H1 (cell line): ENCODE data around the gene MAFB. TPM values are rescaled to one million over a fixed set of nuclear protein-coding genes. Genes with fewer than 3 reads are reported as not detected.

ENCODE experiments used
- CTCF ChIA-PET: fragments of 300-600 bp; sonication (Branson Sonifier 250); formaldehyde crosslinking; loops from one replicate; lab custom pipeline; 2021; ENCODE audit not compliant: partially characterized antibody; lab: Charles Lee
- POLR2A ChIA-PET: fragments of 300-600 bp; sonication (Branson Sonifier 250); formaldehyde crosslinking; loops from one replicate; lab custom pipeline; 2021; ENCODE audit warnings: inconsistent platforms; ENCODE audit not compliant: partially characterized antibody; lab: Charles Lee
- DNase-seq, 2 experiments: peaks; one replicate each; pipeline versions ENCODE4 v3.0.0 to v3.0.0-alpha.2; 2010 to 2022; ENCODE audit warnings: low spot score in 2 of 2, low read depth in 1 of 2, mixed read lengths in 1 of 2
- FAIRE-seq: peaks from 2 replicates; lab custom pipeline; 2011; peaks lifted over from hg19 to GRCh38; lab: Jason Lieb, UNC
- H2AFZ ChIP-seq: 2 replicates; pipeline ENCODE4 v1.8.1; 2012; ENCODE audit warnings: low read length, inconsistent platforms
- H2AK5ac ChIP-seq: 2 replicates; pipeline ENCODE4 v1.6.1; 2013; ENCODE audit warnings: low read depth, low read length
- H2BK120ac ChIP-seq: replicated peaks from 2 replicates; pipeline ENCODE3; 2013; ENCODE audit warnings: low read depth, low read length, inconsistent platforms
- H2BK12ac ChIP-seq: 2 replicates; pipeline ENCODE4 v1.6.1; 2013; ENCODE audit warnings: low read depth, low read length
- H2BK15ac ChIP-seq: 2 replicates; pipeline ENCODE4 v1.6.1; 2013; ENCODE audit warnings: low read length
- H2BK20ac ChIP-seq: 2 replicates; pipeline ENCODE4 v1.6.1; 2013; ENCODE audit warnings: low read length
- H2BK5ac ChIP-seq: 2 replicates; pipeline ENCODE4 v1.6.1; 2013; ENCODE audit warnings: low read depth, low read length
- H3K14ac ChIP-seq: 2 replicates; pipeline ENCODE4 v1.6.1; 2013; ENCODE audit warnings: inconsistent platforms; ENCODE audit not compliant: insufficient read length
- H3K18ac ChIP-seq: 2 replicates; pipeline ENCODE4 v1.6.1; 2013; ENCODE audit warnings: low read length; ENCODE audit errors: extremely low read depth
- H3K23ac ChIP-seq: 2 replicates; pipeline ENCODE4 v1.6.1; 2013; ENCODE audit warnings: inconsistent platforms; ENCODE audit not compliant: insufficient read length
- H3K23me2 ChIP-seq: 2 replicates; pipeline ENCODE4 v1.6.1; 2013; ENCODE audit warnings: low read depth, low read length
- H3K27ac ChIP-seq: 2 replicates; pipeline ENCODE4 v1.6.1; 2011; ENCODE audit warnings: low read depth, low read length, inconsistent platforms
- H3K27me3 ChIP-seq, 4 experiments: replicated peaks in 1 of 4; 1 replicate in 1 of 4; 2 replicates in 3 of 4; pipeline versions ENCODE4 v1.6.1 to v1.8.1; 2011 to 2013; ENCODE audit warnings: low read length in 3 of 4, mild to moderate bottlenecking in 3 of 4, inconsistent platforms in 2 of 4, mixed read lengths in 2 of 4, moderate library complexity in 1 of 4; ENCODE audit not compliant: control insufficient read depth in 3 of 4, insufficient read depth in 3 of 4; ENCODE audit errors: extremely low read depth in 1 of 4
- H3K36me3 ChIP-seq, 4 experiments: 2 replicates each; pipeline versions ENCODE4 v1.6.1 to v1.8.1; 2011 to 2013; ENCODE audit warnings: mild to moderate bottlenecking in 4 of 4, low read length in 3 of 4, moderate library complexity in 2 of 4, control low read depth in 1 of 4, inconsistent platforms in 1 of 4; ENCODE audit not compliant: insufficient read depth in 4 of 4, control insufficient read depth in 2 of 4
- H3K4ac ChIP-seq: replicated peaks from 2 replicates; pipeline ENCODE3; 2013; ENCODE audit warnings: low read length, low read depth, mixed read lengths, inconsistent platforms; ENCODE audit not compliant: insufficient read length
- H3K4me1 ChIP-seq, 4 experiments: replicated peaks in 1 of 4; 1 replicate in 1 of 4; 2 replicates in 3 of 4; pipeline versions ENCODE4 v1.6.1 to v1.8.1; 2011 to 2013; ENCODE audit warnings: low read length in 3 of 4, inconsistent platforms in 2 of 4, mixed read lengths in 1 of 4; ENCODE audit not compliant: insufficient read depth in 4 of 4, control insufficient read depth in 3 of 4
- H3K4me2 ChIP-seq, 2 experiments: 2 replicates each; pipeline versions ENCODE4 v1.6.1 to v1.8.1; 2011 to 2013; ENCODE audit warnings: low read depth in 2 of 2, low read length in 2 of 2, control low read depth in 1 of 2, inconsistent platforms in 1 of 2, mild to moderate bottlenecking in 1 of 2; ENCODE audit not compliant: insufficient read depth in 1 of 2
- H3K4me3 ChIP-seq, 4 experiments: fragments of 200-600, 300-600 bp in 1 of 4; sonication (generic), shearing (Covaris generic), sonication (Bioruptor Twin) in 1 of 4; 2 replicates each; pipeline versions ENCODE4 v1.5.1 to v1.8.1; 2011 to 2016; ENCODE audit warnings: low read length in 4 of 4, low read depth in 3 of 4, control low read depth in 2 of 4, inconsistent platforms in 2 of 4, mild to moderate bottlenecking in 2 of 4, mixed read lengths in 1 of 4, moderate library complexity in 1 of 4; ENCODE audit not compliant: insufficient read depth in 2 of 4; ENCODE audit errors: extremely low read depth in 1 of 4
- H3K56ac ChIP-seq: replicated peaks from 2 replicates; pipeline ENCODE3; 2013; ENCODE audit warnings: low read depth, mild to moderate bottlenecking, mixed read lengths, low read length, inconsistent platforms; ENCODE audit not compliant: insufficient read length
- H3K79me1 ChIP-seq: 2 replicates; pipeline ENCODE4 v1.6.1; 2013; ENCODE audit warnings: low read depth, low read length, control low read depth
- H3K79me2 ChIP-seq, 2 experiments: 2 replicates each; pipeline versions ENCODE4 v1.6.1 to v1.8.1; 2012 to 2013; ENCODE audit warnings: low read length in 2 of 2, mild to moderate bottlenecking in 2 of 2, inconsistent platforms in 1 of 2; ENCODE audit not compliant: insufficient read depth in 2 of 2, control insufficient read depth in 1 of 2
- H3K9ac ChIP-seq, 4 experiments: replicated peaks in 1 of 4; 1 replicate in 1 of 4; 2 replicates in 3 of 4; pipeline versions ENCODE4 v1.6.1 to v1.8.1; 2011 to 2013; ENCODE audit warnings: low read depth in 3 of 4, low read length in 3 of 4, control low read depth in 2 of 4, mild to moderate bottlenecking in 2 of 4, moderate library complexity in 2 of 4, inconsistent platforms in 1 of 4; ENCODE audit errors: extremely low read depth in 1 of 4
- H3K9me3 ChIP-seq, 2 experiments: 2 replicates each; pipeline versions ENCODE4 v1.6.1 to v1.8.1; 2012 to 2013; ENCODE audit warnings: mild to moderate bottlenecking in 2 of 2, moderate library complexity in 2 of 2, control low read depth in 1 of 2, inconsistent platforms in 1 of 2, low read depth in 1 of 2, low read length in 1 of 2, mixed read lengths in 1 of 2; ENCODE audit not compliant: insufficient read depth in 2 of 2
- H4K20me1 ChIP-seq, 2 experiments: replicated peaks in 1 of 2; 2 replicates each; pipeline versions ENCODE3 to v1.8.1; 2011 to 2013; ENCODE audit warnings: inconsistent platforms in 2 of 2, low read length in 2 of 2, mild to moderate bottlenecking in 1 of 2; ENCODE audit not compliant: insufficient read depth in 2 of 2, control insufficient read depth in 1 of 2
- H4K5ac ChIP-seq: 2 replicates; pipeline ENCODE4 v1.6.1; 2013; ENCODE audit warnings: low read length, low read depth, mixed read lengths, inconsistent platforms; ENCODE audit not compliant: insufficient read length
- H4K8ac ChIP-seq: 2 replicates; pipeline ENCODE4 v1.8.0; 2013; ENCODE audit warnings: mild to moderate bottlenecking, moderate library complexity, low read length, inconsistent platforms; ENCODE audit not compliant: insufficient read depth; ENCODE audit errors: extremely low read depth
- H4K91ac ChIP-seq: replicated peaks from 2 replicates; pipeline ENCODE3; 2013; ENCODE audit warnings: low read length, mixed read lengths, inconsistent platforms; ENCODE audit not compliant: insufficient read length
- CTCF ChIP-seq, 3 experiments: IDR thresholded peaks; 1 replicate in 2 of 3; 2 replicates in 1 of 3; pipeline versions ENCODE4 v1.5.1 to v1.6.1; 2011; ENCODE audit warnings: low read length in 3 of 3, mild to moderate bottlenecking in 3 of 3, inconsistent platforms in 2 of 3, low read depth in 1 of 3, moderate library complexity in 1 of 3; ENCODE audit not compliant: insufficient read depth in 1 of 3; ENCODE audit errors: control extremely low read depth in 1 of 3
- NANOG ChIP-seq: IDR thresholded peaks from 2 replicates; pipeline ENCODE4 v1.6.1; 2011; ENCODE audit warnings: low read length, low read depth, mild to moderate bottlenecking, inconsistent platforms; ENCODE audit not compliant: insufficient read depth, poor library complexity, severe bottlenecking
- POLR2A ChIP-seq, 2 experiments: IDR thresholded peaks; 1 replicate in 1 of 2; 2 replicates in 1 of 2; pipeline ENCODE4 v1.6.1; 2011; ENCODE audit warnings: low read depth in 2 of 2, low read length in 2 of 2, mild to moderate bottlenecking in 2 of 2; ENCODE audit errors: control extremely low read depth in 1 of 2
- TCF12 ChIP-seq: IDR thresholded peaks from 2 replicates; pipeline ENCODE4 v1.6.1; 2011; ENCODE audit warnings: low read depth, mild to moderate bottlenecking, low read length
- USF2 ChIP-seq: IDR thresholded peaks from 2 replicates; pipeline ENCODE4 v1.6.1; 2011; ENCODE audit warnings: low read length, improper control_type of control experiment
- WGBS, 2 experiments: shearing (Covaris generic) in 1 of 2; methylation state at CpG; one replicate each; pipeline versions ENCODE4 v1.1.6 to v1.1.7; 2013 to 2015; ENCODE audit warnings: low lambda C conversion rate in 2 of 2, mixed read lengths in 2 of 2, inconsistent platforms in 1 of 2, low coverage in 1 of 2, missing lambda C conversion rate in 1 of 2; ENCODE audit not compliant: insufficient replicate concordance in 2 of 2, insufficient coverage in 1 of 2, insufficient read length in 1 of 2; ENCODE audit errors: extremely low coverage in 1 of 2, missing lambda C conversion rate in 1 of 2; 5-methylcytosine and 5-hydroxymethylcytosine counted together
- polyA plus RNA-seq, 7 experiments: library from polyadenylated mRNA; depleted of rRNA in 3 of 7; stranded (reverse) in 5 of 7; unstranded in 2 of 7; fragments of >200 nt in 5 of 7; fragments of 200-250 nt in 2 of 7; gene quantifications; 1 replicate in 5 of 7; 2 replicates in 1 of 7; 4 replicates in 1 of 7; pipeline versions ENCODE4 v1.2.1 to v1.2.3, GENCODE V29; 2011 to 2013; ENCODE audit warnings: missing spikeins in 2 of 7, mixed read lengths in 2 of 7
- total RNA-seq: library from RNA; stranded (reverse); fragmentation: NEBNext Ultra II Directional; extraction: Animal tissue kit (Norgen Biotek cat#: 25700); gene quantifications from 2 replicates; pipeline ENCODE4 v1.2.1, GENCODE V29; 2021

MAFB gene
- total and polyA plus RNA-seq, 2 of the 8 experiments (the other 6 are each of a cell fraction or from before 2014, with no cell fraction given): 0.83 to 1.8 TPM

- H3K79me1 ChIP-seq: no peaks in the 10 kb centered on the region
- H4K20me1 ChIP-seq: peaks cover 0 to 2% of the 10 kb centered on the region in 2 experiments
- ChIA-PET CTCF (interaction anchor here (1.3 to 1.7 kb wide), 3 partner anchors 15 to 71 kb away, joined by 3 to 4 read pairs (median 4); no protein-coding TSS in a partner anchor), POLR2A (no interaction called here)
- no peak overlapping the region for H2BK120ac ChIP-seq
- H3K4ac ChIP-seq: no peak overlapping the region
- peaks cover 0 to 3% (median 0%) of the 10 kb centered on the region in 4 experiments; a peak in 1 of 7 replicates for H3K4me1 ChIP-seq
- H3K79me2 ChIP-seq: no peaks in the 10 kb centered on the region; a peak in 1 of 4 replicates
- H3K56ac ChIP-seq: no peak overlapping the region
- no peak overlapping the region for H2BK15ac ChIP-seq
- no peak overlapping the region for H3K18ac ChIP-seq
- no peak for TF ChIP-seq NANOG
- no peak for TF ChIP-seq POLR2A (IDR thresholded peaks at IDR 0.05; ENCODE audit: control extremely low read depth in 1 of 2, low read depth in 2 of 2, low read length in 2 of 2)
- no peak for TF ChIP-seq TCF12
- no peak for TF ChIP-seq CTCF (IDR thresholded peaks at IDR 0.05; ENCODE audit: control extremely low read depth in 1 of 3, insufficient read depth in 1 of 3, low read depth in 1 of 3, low read length in 3 of 3)
- TF ChIP-seq USF2: no peak
- 84% methylated on average over 3 of the region's 3 CpGs; no CpG with 5 or more reads in 1 of the 2 experiments for WGBS, 2 experiments
- H2BK20ac ChIP-seq: no peak overlapping the region
- no peak overlapping the region for H3K23ac ChIP-seq
- no peak overlapping the region for H4K5ac ChIP-seq
- H3K4me3 ChIP-seq: no peak overlapping the region
- H3K9ac ChIP-seq: no peak overlapping the region
- DNase-seq (no peak), FAIRE-seq (no peak)
- H3K14ac ChIP-seq: no peak overlapping the region
- no peak overlapping the region for H2BK5ac ChIP-seq
- H3K4me2 ChIP-seq: no peak overlapping the region
- H2AK5ac ChIP-seq: no peak overlapping the region
- H3K27ac ChIP-seq: no peak overlapping the region
- peaks cover 5% of the 10 kb centered on the region; the same call in 1 of the 2 replicates for H3K23me2 ChIP-seq
- H2AFZ ChIP-seq: no peak overlapping the region
- H3K36me3 ChIP-seq: no peaks in the 10 kb centered on the region
- H3K9me3 ChIP-seq: no peaks in the 10 kb centered on the region
- H3K27me3 ChIP-seq: no peaks in the 10 kb centered on the region; a peak in 1 of 7 replicates
- no peak overlapping the region for H4K8ac ChIP-seq
- no peak overlapping the region for H2BK12ac ChIP-seq
- H4K91ac ChIP-seq: no peak overlapping the region
Observed at GRCh38 chr20:40669692-40670091, 19.3 kb downstream of the MAFB start.
